Ishikawa (cell line): ENCODE results near the gene ARHGAP26.

ENCODE experiments used
- CEBPB ChIP-seq: IDR thresholded peaks from 2 replicates; pipeline ENCODE4 v1.6.1; 2012
- CREB1 ChIP-seq: IDR thresholded peaks from 2 replicates; pipeline ENCODE4 v1.6.1; 2012; ENCODE audit warnings: low read depth
- EGR1 ChIP-seq: IDR thresholded peaks from 2 replicates; pipeline ENCODE4 v1.6.1; 2012
- EP300 ChIP-seq: IDR thresholded peaks from 2 replicates; pipeline ENCODE4 v1.6.1; 2012; ENCODE audit warnings: borderline replicate concordance
- FOXM1 ChIP-seq: IDR thresholded peaks from 2 replicates; pipeline ENCODE4 v1.6.1; 2012; ENCODE audit warnings: low read depth, borderline replicate concordance
- MAX ChIP-seq: IDR thresholded peaks from 2 replicates; pipeline ENCODE4 v1.6.1; 2012
- NFIC ChIP-seq: IDR thresholded peaks from 2 replicates; pipeline ENCODE4 v1.6.1; 2012
- RAD21 ChIP-seq: IDR thresholded peaks from 2 replicates; pipeline ENCODE4 v1.6.1; 2012; ENCODE audit warnings: low read depth
- REST ChIP-seq: IDR thresholded peaks from 2 replicates; pipeline ENCODE4 v1.6.1; 2012; ENCODE audit warnings: low read depth, mild to moderate bottlenecking
- TAF1 ChIP-seq: IDR thresholded peaks from 2 replicates; pipeline ENCODE4 v1.6.1; 2012; ENCODE audit warnings: low read depth, mild to moderate bottlenecking
- TCF12 ChIP-seq: IDR thresholded peaks from 2 replicates; pipeline ENCODE4 v1.6.1; 2012; ENCODE audit warnings: low read depth
- TEAD4 ChIP-seq: IDR thresholded peaks from 2 replicates; pipeline ENCODE4 v1.6.1; 2012
- YY1 ChIP-seq: IDR thresholded peaks from 2 replicates; pipeline ENCODE4 v1.6.1; 2012; ENCODE audit warnings: low read depth
- ZBTB7A ChIP-seq: IDR thresholded peaks from 2 replicates; pipeline ENCODE4 v1.6.1; 2012; ENCODE audit warnings: low read depth
- TF ChIP-seq, protein P1 (sequence below): IDR thresholded peaks from 2 replicates; pipeline ENCODE4 v1.6.1; 2012

ARHGAP26 gene

DNA sequence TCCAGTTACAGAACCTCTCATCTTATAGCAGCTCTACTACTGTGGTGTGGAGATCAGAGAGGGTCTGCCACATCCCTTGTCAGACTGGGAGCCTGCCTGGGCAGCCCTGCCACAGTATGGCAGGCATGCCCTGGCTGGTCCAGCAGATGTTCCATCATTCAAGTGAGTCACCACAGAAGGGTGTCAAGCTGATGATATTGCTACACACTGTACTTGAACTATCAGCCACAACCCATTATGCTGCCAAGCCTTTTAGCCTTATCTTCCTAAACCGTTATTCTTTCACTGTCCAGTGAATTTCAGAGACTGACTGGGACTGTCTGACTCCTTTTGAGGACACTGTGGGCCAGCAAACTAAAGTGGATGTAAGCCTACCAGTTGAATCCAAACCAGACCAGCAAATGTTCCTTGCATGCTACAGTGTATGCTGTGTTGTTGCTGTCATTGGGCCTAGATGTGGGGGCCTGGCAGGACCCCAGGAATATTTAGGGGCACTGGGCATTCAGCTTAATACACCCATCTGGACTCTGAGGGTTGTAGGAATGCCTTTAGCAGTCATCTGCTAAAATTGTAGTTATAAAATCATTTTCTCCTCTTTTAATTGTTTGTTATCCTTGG lies 430.7 kb downstream of the ARHGAP26 start:
- TF ChIP-seq REST = no peak

DNA sequence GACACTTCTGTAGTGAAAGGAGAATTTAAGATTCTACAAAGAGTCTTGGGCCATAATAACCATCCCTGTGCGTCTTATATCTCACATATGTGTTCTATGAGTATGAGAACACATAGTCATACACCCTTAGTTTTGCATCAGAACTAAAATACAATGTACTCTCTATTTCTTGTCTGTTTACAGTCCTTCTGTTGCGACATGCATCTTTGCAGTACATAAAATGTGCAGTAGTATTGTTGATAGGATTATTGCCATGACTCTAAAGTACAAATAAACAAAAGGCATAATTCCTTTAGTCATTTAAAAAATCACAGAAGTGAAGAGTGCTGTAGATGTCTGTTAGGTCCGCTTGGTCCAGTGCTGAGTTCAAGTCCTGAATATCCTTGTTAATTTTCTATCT lies 431.4 kb downstream of the ARHGAP26 start:
- TF ChIP-seq REST (no peak), TAF1 (no peak), EP300 (no peak), YY1 (no peak), CEBPB (no peak), TEAD4 (no peak), RAD21 (no peak), FOXM1 (no peak), CREB1 (no peak), TCF12 (no peak), ZBTB7A (no peak), MAX (no peak)
- TF ChIP-seq, protein P1, sequence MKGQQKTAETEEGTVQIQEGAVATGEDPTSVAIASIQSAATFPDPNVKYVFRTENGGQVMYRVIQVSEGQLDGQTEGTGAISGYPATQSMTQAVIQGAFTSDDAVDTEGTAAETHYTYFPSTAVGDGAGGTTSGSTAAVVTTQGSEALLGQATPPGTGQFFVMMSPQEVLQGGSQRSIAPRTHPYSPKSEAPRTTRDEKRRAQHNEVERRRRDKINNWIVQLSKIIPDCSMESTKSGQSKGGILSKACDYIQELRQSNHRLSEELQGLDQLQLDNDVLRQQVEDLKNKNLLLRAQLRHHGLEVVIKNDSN = no peak

DNA sequence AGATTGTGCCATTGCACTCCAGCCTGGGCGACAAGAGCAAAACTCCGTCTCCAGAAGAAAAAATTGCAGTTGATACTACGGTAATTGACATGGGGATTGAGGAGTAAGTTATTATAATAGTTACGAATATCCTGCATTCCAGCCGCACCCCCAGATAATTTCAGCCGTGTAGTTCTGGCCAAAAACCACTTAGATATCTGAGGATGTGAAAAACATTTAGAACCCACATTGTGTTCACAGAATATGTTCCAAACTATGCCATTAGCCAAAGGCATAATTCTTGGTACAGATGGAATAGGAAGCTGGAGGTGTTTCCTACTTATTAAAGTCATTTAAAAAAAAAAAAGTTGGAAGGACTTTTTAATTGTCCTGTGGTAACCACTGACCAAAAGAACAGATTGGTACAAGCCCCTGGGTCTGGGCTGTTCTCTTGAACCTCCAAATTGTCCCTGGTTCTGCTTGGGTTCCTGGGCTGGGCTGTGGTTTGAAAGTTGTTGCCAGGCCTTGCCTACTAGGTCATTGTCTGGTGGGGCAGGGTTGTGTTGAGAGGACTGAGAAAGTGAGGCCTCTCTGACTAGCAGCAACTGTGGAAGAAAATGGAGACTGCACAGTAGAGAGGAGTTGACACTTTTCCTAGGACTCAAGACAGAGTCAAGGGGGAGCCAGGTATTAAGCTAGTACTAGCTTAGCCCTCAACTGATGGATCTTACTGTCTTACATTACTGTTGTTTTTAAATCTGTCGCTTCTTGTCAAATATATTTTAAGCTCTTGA lies 434.5 kb downstream of the ARHGAP26 start:
- TF ChIP-seq ZBTB7A = no peak
- no peak for TF ChIP-seq TAF1
- no peak for TF ChIP-seq REST
- no peak for TF ChIP-seq MAX
- no peak for TF ChIP-seq NFIC
- TF ChIP-seq TEAD4 = no peak
- TF ChIP-seq YY1 = no peak

DNA sequence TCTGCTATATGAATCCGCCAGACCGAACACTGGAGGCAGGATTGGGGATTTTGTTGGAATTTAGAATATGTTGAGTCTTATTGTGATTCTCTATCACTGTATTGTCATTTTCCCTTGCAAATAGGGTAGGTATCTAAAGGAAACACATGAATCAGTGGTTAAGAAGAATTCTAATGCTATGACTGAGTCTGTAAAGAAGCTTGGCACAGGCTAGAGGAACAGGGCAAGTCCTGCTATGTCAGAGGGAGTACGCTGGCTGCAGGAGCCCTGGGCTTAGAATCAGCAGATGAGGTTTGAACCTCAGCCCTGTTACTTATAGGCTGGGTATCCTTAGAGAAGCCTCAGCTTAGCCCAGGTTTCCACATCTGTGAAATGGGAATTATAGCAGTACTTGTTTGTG lies 435.2 kb downstream of the ARHGAP26 start:
- no peak for TF ChIP-seq TAF1
- peak; percentile 63 for TF ChIP-seq TEAD4
- no peak for TF ChIP-seq REST
- no peak for TF ChIP-seq CREB1
- no peak for TF ChIP-seq MAX
- no peak for TF ChIP-seq ZBTB7A
- no peak for TF ChIP-seq EGR1
- TF ChIP-seq TCF12 = no peak
- TF ChIP-seq FOXM1 = no peak
- TF ChIP-seq NFIC = no peak
- no peak for TF ChIP-seq CEBPB
- TF ChIP-seq YY1 = no peak
- TF ChIP-seq RAD21 = no peak
- TF ChIP-seq, protein P1 = no peak
- TF ChIP-seq EP300 = 0 out of 2 replicates have a peak, but pooled peaks have one; percentile 22
